Right lobe of liver (tissue), 4 donors: ENCODE results near the gene NPAS1.

Source experiments
- POLR2A ChIP-seq: fragments of 450-650 bp; IDR thresholded peaks from one replicate; pipeline ENCODE4 v1.6.1; 2017; ENCODE audit warnings: antibody characterized with exemption, mild to moderate bottlenecking
- TF ChIP-seq, protein P1 (sequence below), 4 donors: fragments of 200-600 bp in 3 of 4; fragments of 450-650 bp in 1 of 4; IDR thresholded peaks; one replicate each; pipeline versions ENCODE4 v1.5.1 to v1.8.0; 2016 to 2022; ENCODE audit warnings: antibody characterized with exemption in 4 of 4, mild to moderate bottlenecking in 2 of 4
- donor health status: DM: no; HTN: no; CAD: no.
- donor health status: DM: no; HTN: no; CAD: no.
- donor health status: DM: no; HTN: yes; CAD: no.

DNA sequence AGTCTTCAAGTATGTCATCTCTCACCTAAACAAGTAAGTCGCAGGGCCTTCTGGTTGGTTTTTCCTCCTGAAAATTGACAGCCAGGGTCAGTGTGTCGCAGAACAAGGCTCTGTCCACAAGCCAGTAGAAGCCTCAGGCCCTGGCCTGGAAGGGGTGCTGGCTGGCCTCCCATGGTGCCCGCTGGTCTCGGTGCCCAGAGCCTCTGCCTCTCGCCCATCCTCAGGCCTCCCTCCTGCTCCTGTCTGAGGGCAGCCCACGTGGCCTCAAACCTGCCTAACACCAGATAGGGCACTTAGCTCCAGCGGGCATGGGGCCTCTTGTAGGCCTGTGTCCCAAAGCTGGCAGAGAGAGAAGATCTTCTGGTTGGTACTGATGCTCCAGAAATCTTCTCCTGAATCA is 20.3 kb upstream of the NPAS1 start:
- TF ChIP-seq POLR2A = no peak
- TF ChIP-seq, protein P1, sequence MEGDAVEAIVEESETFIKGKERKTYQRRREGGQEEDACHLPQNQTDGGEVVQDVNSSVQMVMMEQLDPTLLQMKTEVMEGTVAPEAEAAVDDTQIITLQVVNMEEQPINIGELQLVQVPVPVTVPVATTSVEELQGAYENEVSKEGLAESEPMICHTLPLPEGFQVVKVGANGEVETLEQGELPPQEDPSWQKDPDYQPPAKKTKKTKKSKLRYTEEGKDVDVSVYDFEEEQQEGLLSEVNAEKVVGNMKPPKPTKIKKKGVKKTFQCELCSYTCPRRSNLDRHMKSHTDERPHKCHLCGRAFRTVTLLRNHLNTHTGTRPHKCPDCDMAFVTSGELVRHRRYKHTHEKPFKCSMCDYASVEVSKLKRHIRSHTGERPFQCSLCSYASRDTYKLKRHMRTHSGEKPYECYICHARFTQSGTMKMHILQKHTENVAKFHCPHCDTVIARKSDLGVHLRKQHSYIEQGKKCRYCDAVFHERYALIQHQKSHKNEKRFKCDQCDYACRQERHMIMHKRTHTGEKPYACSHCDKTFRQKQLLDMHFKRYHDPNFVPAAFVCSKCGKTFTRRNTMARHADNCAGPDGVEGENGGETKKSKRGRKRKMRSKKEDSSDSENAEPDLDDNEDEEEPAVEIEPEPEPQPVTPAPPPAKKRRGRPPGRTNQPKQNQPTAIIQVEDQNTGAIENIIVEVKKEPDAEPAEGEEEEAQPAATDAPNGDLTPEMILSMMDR (IDR thresholded peaks at IDR 0.05) = no peak
